Fibroblast of lung (primary cell): ENCODE measurements around the gene CELA1. TPM values are rescaled to one million over a fixed set of nuclear protein-coding genes. Genes with fewer than 3 reads are reported as not detected.

ENCODE experiments used
- DNase-seq, 2 donors: peaks; one replicate each; pipeline versions ENCODE4 v3.0.0 to v3.0.0-alpha.2; 2010; ENCODE audit warnings: low read depth in 2 of 2
- H2AFZ ChIP-seq: 2 replicates; pipeline ENCODE4 v1.5.1; 2012; ENCODE audit warnings: low read length, control low read depth, inconsistent platforms
- H3K27ac ChIP-seq: 2 replicates; pipeline ENCODE4 v1.5.1; 2011; ENCODE audit warnings: low read length, control low read depth; ENCODE audit not compliant: insufficient read depth
- H3K27me3 ChIP-seq: 2 replicates; pipeline ENCODE4 v1.5.1; 2011; ENCODE audit warnings: mild to moderate bottlenecking, low read length; ENCODE audit not compliant: control insufficient read depth, insufficient read depth
- H3K36me3 ChIP-seq: 2 replicates; pipeline ENCODE4 v1.5.1; 2011; ENCODE audit warnings: low read length; ENCODE audit not compliant: control insufficient read depth, insufficient read depth
- H3K4me1 ChIP-seq: 2 replicates; pipeline ENCODE4 v1.5.1; 2011; ENCODE audit warnings: low read length; ENCODE audit not compliant: control insufficient read depth, insufficient read depth; ENCODE audit errors: extremely low read depth
- H3K4me2 ChIP-seq: 2 replicates; pipeline ENCODE4 v1.5.1; 2011; ENCODE audit warnings: low read length, control low read depth; ENCODE audit not compliant: insufficient read depth; ENCODE audit errors: extremely low read depth
- H3K4me3 ChIP-seq, 4 experiments: fragments of 200-600 bp in 1 of 4; sonication (generic) in 1 of 4; replicated peaks in 1 of 4; 2 replicates each; pipeline ENCODE4 v1.5.1; 2011 to 2016; ENCODE audit warnings: low read length in 4 of 4, low read depth in 3 of 4, mild to moderate bottlenecking in 3 of 4, control low read depth in 2 of 4, inconsistent platforms in 1 of 4, mixed read lengths in 1 of 4; ENCODE audit not compliant: insufficient read depth in 1 of 4; ENCODE audit errors: control extremely low read depth in 1 of 4
- H3K79me2 ChIP-seq: 2 replicates; pipeline ENCODE4 v1.5.1; 2012; ENCODE audit warnings: mild to moderate bottlenecking, low read length, inconsistent platforms; ENCODE audit not compliant: control insufficient read depth, insufficient read depth
- H3K9ac ChIP-seq: 2 replicates; pipeline ENCODE4 v1.5.1; 2011; ENCODE audit warnings: mild to moderate bottlenecking, low read length, control low read depth; ENCODE audit not compliant: insufficient read depth
- H3K9me3 ChIP-seq: 2 replicates; pipeline ENCODE4 v1.5.1; 2012; ENCODE audit warnings: low read depth, low read length; ENCODE audit not compliant: control insufficient read depth, insufficient read depth
- H4K20me1 ChIP-seq: 2 replicates; pipeline ENCODE4 v1.5.1; 2011; ENCODE audit warnings: low read length; ENCODE audit not compliant: control insufficient read depth, insufficient read depth; ENCODE audit errors: extremely low read depth
- CTCF ChIP-seq, 2 donors: IDR thresholded peaks in 1 of 2; conservative IDR thresholded peaks in 1 of 2; 1 replicate in 1 of 2; 2 replicates in 1 of 2; pipeline ENCODE4 v1.5.1; 2011 to 2012; ENCODE audit warnings: low read length in 2 of 2, control low read depth in 1 of 2, inconsistent platforms in 1 of 2, low read depth in 1 of 2, mild to moderate bottlenecking in 1 of 2
- EZH2 ChIP-seq: IDR thresholded peaks from 2 replicates; pipeline ENCODE4 v1.5.1; 2012; ENCODE audit warnings: low read length, control low read depth, mild to moderate bottlenecking; ENCODE audit errors: missing control alignments
- polyA plus RNA-seq, 2 donors: library from polyadenylated mRNA; depleted of rRNA in 1 of 2; stranded (reverse) in 1 of 2; unstranded in 1 of 2; fragments of >200 nt; gene quantifications; 2 replicates each; pipeline ENCODE4 v1.2.1, GENCODE V29; 2011 to 2012; ENCODE audit warnings: missing spikeins in 1 of 2
- total RNA-seq: library from RNA; depleted of rRNA; stranded (reverse); fragments of >200 nt; gene quantifications from 2 replicates; pipeline ENCODE4 v1.2.1, GENCODE V29; 2014

Gene CELA1
- total and polyA plus RNA-seq, 2 donors (not counting 1 experiment from before 2014, with no cell fraction given): not detected

- H3K9me3 ChIP-seq: no peaks in the 10 kb centered on the region
- peaks cover 9% of the 10 kb centered on the region for H3K36me3 ChIP-seq
- H4K20me1 ChIP-seq: no peaks in the 10 kb centered on the region
- no peak overlapping the region for H3K9ac ChIP-seq
- no peaks in the 10 kb centered on the region for H3K79me2 ChIP-seq
- no peak for DNase-seq
- no peak overlapping the region for H3K27ac ChIP-seq
- H3K4me1 ChIP-seq: no peaks in the 10 kb centered on the region
- TF ChIP-seq EZH2 (no peak), CTCF (conservative IDR thresholded peaks at IDR 0.05 in 1 of 2, IDR thresholded peaks at IDR 0.05 in 1 of 2; ENCODE audit: low read depth in 1 of 2, low read length in 2 of 2) (no peak)
- no peak overlapping the region for H3K4me3 ChIP-seq
- H3K27me3 ChIP-seq: no peaks in the 10 kb centered on the region
- H2AFZ ChIP-seq: no peak overlapping the region
- no peak overlapping the region for H3K4me2 ChIP-seq
These were observed 16.4 kb upstream of the CELA1 start for GRCh38 chr12:51362747-51363342.

- no peaks in the 10 kb centered on the region for H4K20me1 ChIP-seq
- no peak overlapping the region for H3K4me2 ChIP-seq
- no peak overlapping the region for H3K4me3 ChIP-seq
- H3K9ac ChIP-seq: no peak overlapping the region
- no peaks in the 10 kb centered on the region for H3K9me3 ChIP-seq
- H3K27me3 ChIP-seq: no peaks in the 10 kb centered on the region
- no peak for DNase-seq
- no peaks in the 10 kb centered on the region for H3K4me1 ChIP-seq
- H3K36me3 ChIP-seq: peaks cover 9% of the 10 kb centered on the region
- TF ChIP-seq EZH2 (no peak), CTCF (conservative IDR thresholded peaks at IDR 0.05 in 1 of 2, IDR thresholded peaks at IDR 0.05 in 1 of 2; ENCODE audit: low read depth in 1 of 2, low read length in 2 of 2) (no peak)
- no peak overlapping the region for H3K27ac ChIP-seq
- H2AFZ ChIP-seq: no peak overlapping the region
- no peaks in the 10 kb centered on the region for H3K79me2 ChIP-seq
These were observed 15.8 kb upstream of the CELA1 start for GRCh38 chr12:51362307-51362706.

GRCh38 chr12:51361161-51362016 lies 14.9 kb upstream of the CELA1 start:
- Histone ChIP-seq H3K4me3 (no peak overlapping the region), H3K4me1 (no peaks in the 10 kb centered on the region), H4K20me1 (no peaks in the 10 kb centered on the region), H3K27me3 (no peaks in the 10 kb centered on the region), H3K36me3 (peaks cover 9% of the 10 kb centered on the region), H2AFZ (no peak overlapping the region), H3K79me2 (no peaks in the 10 kb centered on the region), H3K9me3 (no peaks in the 10 kb centered on the region), H3K9ac (no peak overlapping the region), H3K27ac (no peak overlapping the region), H3K4me2 (no peak overlapping the region)
- TF ChIP-seq CTCF (conservative IDR thresholded peaks at IDR 0.05 in 1 of 2, IDR thresholded peaks at IDR 0.05 in 1 of 2; ENCODE audit: low read depth in 1 of 2, low read length in 2 of 2) (no peak), EZH2 (no peak)
- DNase-seq: no peak
